Renal cortex interstitium (tissue), 11 donors: ENCODE results near the gene MACROD2. TPM values are rescaled to one million over a fixed set of nuclear protein-coding genes. Genes with fewer than 3 reads are reported as not detected.

ENCODE experiments used
- DNase-seq, 11 donors: peaks; one replicate each; pipeline ENCODE4 v3.0.0-alpha.2; 2013; ENCODE audit warnings: low read depth in 9 of 11, low spot score in 4 of 11; ENCODE audit errors: extremely low read depth in 1 of 11
- polyA plus RNA-seq, 3 donors: library from polyadenylated mRNA; unstranded; fragments of 120-200 nt; gene quantifications; one replicate each; pipeline ENCODE4 v1.2.1, GENCODE V29; 2013; ENCODE audit not compliant: insufficient read length in 3 of 3

Gene MACROD2
- polyA plus RNA-seq, 3 donors: 12.2 to 14.6 (median 14.0) TPM

GRCh38 chr20:16040742-16041141 lies 2045.4 kb downstream of the MACROD2 start:
- no peak for DNase-seq

DNA sequence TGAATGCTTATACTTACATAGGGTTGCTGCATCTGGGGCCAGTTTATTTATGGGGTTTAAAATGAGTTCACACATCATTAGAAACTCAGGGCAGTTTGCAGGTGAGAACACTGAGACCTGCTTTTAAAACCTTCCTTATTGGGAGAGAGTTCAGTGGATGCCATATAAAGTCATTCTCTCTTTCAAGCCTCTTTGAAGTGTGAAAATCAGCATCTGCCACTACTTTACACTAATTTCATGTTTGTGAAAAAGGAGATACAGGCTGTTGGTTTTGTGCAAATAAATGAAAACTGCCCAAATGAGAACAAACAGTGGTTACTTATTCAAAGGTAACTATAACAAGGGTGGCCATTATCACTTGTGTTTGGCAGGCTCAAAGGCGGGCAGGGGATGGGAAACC lies 2047.4 kb downstream of the MACROD2 start:
- no peak for DNase-seq

DNA sequence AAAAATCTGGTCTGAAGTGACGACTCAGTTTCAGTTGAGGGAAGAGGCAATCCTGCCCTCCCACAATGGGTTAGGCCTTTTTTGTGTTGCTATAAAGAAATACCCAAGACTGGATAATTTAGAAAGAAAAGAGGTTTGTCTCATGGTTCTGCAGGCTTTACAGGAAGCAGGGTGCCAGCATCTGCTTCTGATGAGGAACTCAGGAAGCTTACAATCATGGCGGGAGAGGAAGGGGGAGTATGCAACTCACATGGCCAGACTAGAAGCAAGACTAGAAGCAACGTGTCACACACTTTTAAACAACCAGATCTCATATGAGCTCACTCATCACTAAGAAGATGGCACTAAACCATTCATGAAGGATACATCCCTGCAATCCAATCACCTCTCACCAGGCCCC lies 2048.6 kb downstream of the MACROD2 start:
- DNase-seq: no peak

DNA sequence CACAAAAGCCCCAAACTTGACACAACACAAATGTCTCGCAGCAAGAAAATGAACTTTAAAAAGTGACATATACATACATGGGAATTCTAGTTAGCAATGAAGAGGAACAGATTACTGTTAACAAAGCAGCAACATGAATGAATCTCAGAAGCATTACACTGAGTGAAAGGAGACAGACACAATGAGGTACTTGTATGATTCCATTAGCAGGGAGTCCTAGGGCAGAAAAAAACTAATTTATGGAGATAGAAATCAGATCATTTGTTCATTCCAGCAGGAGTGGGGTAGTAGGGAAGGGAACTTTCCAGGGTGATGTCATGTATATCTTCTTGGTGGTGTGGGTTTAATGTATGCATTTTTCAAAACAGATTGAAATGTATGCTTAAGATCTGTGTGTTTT lies 2053.6 kb downstream of the MACROD2 start:
- no peak for DNase-seq

DNA sequence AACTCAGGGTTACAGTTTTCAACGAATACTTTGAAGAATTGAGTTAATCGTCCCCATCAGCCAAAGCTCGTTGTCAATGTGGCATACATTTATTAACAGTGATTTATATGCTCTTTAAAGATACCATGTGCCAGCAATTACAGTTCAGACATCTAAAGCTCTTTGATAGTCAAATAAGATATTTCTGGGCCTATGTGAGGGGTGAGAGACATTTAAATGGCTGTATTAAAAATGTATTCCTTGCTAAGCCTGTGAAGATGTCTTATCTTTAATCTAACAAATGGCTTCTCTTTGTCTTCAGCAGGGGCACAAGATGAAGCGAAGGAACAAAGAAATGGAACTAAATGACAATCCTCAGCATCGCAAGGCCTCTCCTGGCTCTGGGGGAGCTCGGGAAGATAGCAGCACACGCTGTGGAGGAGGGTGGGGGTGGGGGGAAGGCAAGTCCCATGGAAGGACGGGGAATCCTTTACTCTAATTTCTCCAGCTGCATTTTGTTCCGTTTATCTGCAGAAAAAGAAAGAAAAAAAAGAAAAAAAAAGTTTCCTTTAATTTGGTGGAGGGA lies 2054.3 kb downstream of the MACROD2 start:
- DNase-seq: no peak

- DNase-seq: no peak
These were observed 2055.1 kb downstream of the MACROD2 start for GRCh38 chr20:16050366-16050765.

DNA sequence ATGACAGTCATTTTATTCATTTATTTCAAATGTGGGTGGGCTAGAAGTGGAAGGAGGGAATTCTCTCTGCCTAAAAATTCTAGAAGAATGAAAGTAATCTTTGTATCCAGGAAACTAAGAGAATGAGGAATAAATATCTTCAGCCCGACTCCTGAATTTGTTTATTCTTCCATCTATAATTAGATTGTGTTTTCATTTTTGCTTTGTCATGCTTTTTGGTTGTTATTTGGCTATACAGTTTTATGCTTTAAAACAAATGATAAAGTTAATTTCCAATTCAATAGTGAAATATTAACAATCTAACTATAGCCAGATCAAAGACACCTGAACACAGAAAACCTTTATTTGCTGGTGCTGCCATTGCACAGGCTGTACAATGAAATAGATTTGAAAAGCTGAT lies 2056.7 kb downstream of the MACROD2 start:
- DNase-seq: no peak

DNA sequence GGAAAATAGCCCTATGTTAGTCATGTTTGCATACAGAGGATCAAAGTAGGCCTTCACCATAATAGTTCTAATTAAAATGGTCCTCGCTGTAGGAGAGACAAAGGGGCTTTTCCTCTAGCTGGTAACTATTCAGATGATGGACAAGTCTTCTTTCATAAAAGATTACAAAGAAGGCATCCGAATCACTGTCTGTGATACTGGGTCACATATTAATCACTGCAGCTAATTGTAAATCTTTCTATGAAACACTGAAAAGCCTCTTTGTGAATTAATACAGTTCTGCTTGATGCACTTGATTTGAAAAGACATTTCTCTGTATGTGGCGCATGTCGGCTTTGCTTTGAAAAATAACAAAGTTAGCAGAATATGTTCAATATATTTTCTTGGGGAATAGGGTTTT lies 2057.1 kb downstream of the MACROD2 start:
- DNase-seq: no peak

- DNase-seq: no peak
These were observed 2059.7 kb downstream of the MACROD2 start for GRCh38 chr20:16054985-16055384.

DNA sequence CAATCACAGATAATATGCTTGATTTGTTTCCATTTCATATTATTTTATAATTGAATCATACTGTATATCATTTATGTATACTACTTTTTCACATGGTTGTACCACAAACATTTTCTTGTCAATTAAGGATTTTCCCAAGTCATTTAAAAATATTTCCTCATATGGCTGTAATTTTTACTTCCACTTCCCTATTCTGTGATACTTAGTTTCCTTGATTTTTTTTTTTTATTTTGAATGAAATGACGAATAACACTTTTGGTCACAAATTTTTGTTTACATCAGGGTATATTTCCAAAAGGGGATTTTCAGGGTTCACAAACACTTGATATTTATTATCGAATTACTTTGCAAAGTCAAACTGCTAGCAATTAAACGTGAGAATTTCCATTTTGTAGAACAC lies 2062.3 kb downstream of the MACROD2 start:
- DNase-seq: no peak

DNA sequence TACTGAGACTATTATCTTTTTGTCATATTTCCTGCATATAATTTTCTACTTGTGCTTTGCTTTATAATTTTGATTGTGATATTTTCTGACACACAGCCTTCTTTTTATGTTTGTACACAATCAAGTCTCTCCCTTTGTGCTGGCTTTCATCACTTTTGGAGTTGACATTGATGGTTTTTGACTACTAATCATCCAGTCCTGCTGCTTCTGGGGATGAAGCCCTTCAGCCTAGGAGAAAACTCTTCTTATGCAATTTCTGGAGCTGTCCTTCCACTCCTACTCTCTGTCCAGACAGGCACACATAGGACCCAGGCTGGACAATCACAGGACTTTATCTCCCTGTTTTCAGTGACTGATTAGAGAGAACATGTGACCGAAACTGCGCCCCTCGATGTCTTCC lies 2063.0 kb downstream of the MACROD2 start:
- no peak for DNase-seq

GRCh38 chr20:16059841-16060240 lies 2064.5 kb downstream of the MACROD2 start:
- no peak for DNase-seq

- DNase-seq: no peak
These were observed 2066.0 kb downstream of the MACROD2 start for GRCh38 chr20:16061351-16061750.

- DNase-seq: no peak
These were observed 2067.6 kb downstream of the MACROD2 start for GRCh38 chr20:16062661-16063581.

GRCh38 chr20:16063881-16064280 lies 2068.6 kb downstream of the MACROD2 start:
- no peak for DNase-seq

GRCh38 chr20:16064989-16065707 lies 2069.8 kb downstream of the MACROD2 start:
- peak in 2 of 11 donors; percentile 14 to 21 for DNase-seq

DNA sequence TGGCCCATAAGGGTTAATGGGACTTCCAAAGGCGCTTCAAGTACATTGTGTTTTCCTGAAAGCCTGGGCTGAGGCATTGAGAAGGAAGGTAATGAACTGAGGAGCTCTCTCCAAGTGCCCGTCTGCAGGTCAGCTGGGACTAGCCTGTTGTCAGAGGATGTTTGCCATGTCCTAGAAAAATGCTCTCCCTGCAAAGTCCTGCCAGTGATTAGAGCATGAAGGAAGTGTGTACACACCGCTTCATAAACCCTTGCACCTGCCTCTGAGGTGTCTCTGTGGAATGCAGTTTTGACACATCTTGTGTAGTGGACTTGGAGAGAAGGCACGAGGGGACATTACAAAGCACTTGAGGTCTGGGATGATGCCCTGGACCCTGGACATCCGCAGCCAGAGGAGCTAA lies 2071.3 kb downstream of the MACROD2 start:
- no peak for DNase-seq

DNA sequence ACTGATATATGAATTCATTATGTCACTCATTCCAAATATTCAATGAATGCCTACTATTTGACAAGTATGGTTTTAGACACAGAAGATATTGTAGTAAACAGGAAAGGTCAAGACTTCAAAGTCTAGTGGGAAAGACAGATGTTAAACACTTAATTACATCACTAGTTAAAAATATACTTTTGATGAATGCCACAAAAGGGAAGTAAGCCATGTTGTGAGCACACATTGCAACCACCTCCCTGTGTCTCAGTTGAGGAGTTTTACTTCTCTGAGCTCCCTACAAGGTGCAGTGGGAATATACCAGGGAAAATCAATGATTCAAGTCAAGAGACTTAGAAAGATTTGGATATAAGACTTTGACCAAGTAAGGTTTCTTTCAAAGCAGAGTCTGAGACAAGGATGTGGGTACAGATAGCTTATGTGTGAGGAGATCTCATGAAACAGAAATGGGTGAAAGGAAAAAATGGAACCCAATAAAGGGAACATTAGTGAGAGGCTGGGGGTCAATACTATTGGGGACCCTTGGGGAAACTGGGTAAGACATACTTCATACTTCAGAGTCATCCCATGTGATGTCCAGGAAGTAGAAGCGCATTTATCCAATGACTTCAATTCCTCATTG lies 2074.2 kb downstream of the MACROD2 start:
- no peak for DNase-seq

GRCh38 chr20:16072220-16072619 lies 2076.9 kb downstream of the MACROD2 start:
- no peak for DNase-seq
